GM19452 (cell line): Measurements from ENCODE around the gene POLDIP2.

Experiments
- ATAC-seq: cut with Tn5 transposase; IDR thresholded peaks from one replicate; pipeline ENCODE4 v1.9.1; 2021; ENCODE audit not compliant: unreplicated experiment

The POLDIP2 gene

DNA sequence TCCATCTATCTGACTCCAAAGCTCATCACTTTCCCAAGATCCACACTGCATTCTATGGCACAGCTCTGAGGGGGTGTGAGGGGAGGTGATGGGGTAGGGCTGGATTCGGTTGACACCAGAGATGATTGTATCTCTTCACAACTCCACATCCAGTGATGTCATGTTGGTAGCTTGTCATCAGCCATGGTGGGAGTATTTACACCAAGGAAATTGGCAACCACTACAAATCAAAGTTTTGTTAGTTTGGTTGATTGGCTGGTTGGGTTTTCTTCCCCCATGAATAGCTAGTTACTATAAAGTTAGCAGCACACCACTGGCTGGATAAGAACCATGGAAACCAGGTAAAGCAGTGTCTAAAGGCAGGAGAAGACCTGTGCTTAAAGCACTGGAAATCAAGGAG, 33.7 kb upstream of the POLDIP2 start:
- no peak for ATAC-seq

DNA sequence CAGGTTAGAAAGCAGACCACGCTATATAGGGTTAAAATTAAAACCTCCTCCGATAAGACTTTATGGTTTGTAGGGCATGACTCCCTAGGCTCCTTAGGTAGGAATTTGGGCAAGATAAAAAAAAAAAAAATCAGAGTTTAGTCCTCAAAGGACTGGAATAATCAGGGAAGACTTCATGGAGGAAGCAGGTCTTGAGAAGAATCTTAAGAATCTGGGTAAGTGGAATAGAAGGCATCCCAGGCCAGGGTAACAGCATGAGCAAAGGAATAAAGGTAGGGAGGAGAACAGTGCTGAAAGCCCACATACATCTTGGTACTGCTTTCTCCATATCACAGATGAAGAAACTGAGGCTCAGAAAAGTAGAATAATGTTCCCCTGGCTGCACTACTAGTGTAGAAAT, 33.2 kb upstream of the POLDIP2 start:
- no peak for ATAC-seq

DNA sequence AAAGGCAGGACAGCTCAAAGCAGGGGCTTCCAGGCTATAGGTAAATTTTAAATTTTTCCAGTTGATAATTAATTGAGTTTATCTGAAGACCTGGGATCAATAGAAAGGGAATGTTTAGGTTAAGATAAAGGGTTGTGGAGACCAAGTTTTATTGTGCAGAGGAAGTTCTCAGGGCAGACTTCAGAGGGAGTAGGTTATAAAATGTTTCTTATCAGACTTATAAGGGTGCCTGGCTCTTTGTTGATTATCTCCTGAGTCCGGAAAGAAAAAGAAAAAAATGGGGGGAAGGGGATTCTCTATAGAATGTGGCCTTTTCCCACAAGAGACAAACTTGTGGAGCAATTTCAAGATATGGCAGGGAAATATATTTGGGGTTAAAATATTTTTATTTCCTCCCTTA, 32.8 kb upstream of the POLDIP2 start:
- no peak for ATAC-seq

DNA sequence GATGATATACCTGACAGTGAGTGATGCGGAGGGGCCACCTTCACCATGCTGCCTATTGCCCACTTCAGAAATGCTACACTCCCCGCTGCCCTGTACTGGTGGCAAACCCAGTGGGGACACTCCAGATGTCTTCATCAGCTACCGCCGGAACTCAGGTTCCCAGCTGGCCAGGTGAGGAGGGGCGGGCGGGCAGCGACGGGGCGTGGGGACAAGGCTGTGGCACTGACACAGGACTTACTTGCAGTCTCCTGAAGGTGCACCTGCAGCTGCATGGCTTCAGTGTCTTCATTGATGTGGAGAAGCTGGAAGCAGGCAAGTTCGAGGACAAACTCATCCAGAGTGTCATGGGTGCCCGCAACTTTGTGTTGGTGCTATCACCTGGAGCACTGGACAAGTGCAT, 30.8 kb upstream of the POLDIP2 start:
- no peak for ATAC-seq

DNA sequence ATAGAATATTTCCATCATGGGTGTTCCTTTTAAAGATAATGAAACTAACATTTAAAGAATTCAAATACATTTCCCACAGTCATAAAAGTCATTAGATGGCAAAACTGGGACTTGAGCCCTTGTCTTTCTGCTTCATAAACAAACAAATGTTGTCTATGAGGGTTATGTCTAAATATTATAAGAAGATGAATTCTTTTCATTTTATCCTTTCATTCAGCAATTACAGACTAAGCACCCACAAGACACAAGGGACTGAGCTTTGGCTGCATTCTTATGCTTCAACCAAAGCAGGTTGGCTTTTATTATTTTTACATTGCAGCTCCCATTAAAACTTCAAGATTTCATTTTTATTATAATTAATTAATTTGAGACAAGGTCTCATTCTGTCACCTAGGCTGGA, 29.1 kb upstream of the POLDIP2 start:
- ATAC-seq, result no peak

DNA sequence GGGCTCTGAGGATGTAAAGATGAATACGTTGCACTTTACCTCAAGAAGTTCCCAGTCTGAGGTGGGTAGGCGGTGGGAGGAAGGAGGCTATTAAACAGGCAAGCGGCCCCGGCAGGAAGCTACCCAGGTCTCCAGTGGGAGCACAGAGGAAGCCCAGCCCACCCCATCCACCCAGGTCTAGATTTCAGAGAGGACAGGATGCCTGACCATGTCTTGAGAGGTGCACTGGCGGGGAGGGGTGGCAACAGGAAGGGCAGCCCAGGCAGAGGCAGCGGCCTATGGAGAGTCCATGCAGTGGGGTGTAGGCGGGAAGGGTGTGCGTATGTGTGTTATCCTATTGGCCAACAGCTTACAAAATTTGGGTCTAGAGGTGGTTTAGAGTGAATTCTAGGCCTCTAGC, 28.1 kb upstream of the POLDIP2 start:
- ATAC-seq, result no peak

- ATAC-seq, result no peak
Measured at GRCh38 chr17:28385037-28385400, 27.7 kb upstream of the POLDIP2 start.

DNA sequence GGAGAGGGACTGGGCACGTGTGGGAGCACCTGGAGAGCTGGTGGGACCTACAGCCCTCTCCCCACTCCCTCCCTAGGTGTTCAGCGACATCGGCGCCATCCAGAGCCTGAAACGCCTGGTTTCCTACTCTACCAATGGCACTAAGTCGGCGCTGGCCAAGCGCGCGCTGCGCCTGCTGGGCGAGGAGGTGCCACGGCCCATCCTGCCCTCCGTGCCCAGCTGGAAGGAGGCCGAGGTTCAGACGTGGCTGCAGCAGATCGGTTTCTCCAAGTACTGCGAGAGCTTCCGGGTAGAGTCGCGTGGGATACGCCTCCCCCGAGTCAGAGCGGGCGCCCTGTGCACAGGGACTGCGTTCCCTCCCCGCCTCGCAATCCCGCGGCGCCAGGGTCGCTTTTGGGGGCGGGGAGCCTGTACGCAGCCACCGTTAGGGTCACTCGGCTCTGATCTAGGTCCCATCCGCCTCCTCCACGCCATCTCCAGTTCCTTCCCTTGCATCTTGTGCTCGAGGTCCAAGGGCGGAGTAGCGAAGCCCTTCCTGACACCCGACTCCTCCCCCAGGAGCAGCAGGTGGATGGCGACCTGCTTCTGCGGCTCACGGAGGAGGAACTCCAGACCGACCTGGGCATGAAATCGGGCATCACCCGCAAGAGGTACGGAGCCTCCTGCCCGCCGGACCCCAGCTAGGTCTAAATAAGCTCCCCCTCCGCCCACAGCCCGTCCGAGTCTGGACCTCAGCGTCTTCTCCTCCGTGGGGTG, 27.1 kb upstream of the POLDIP2 start:
- ATAC-seq, result no peak

DNA sequence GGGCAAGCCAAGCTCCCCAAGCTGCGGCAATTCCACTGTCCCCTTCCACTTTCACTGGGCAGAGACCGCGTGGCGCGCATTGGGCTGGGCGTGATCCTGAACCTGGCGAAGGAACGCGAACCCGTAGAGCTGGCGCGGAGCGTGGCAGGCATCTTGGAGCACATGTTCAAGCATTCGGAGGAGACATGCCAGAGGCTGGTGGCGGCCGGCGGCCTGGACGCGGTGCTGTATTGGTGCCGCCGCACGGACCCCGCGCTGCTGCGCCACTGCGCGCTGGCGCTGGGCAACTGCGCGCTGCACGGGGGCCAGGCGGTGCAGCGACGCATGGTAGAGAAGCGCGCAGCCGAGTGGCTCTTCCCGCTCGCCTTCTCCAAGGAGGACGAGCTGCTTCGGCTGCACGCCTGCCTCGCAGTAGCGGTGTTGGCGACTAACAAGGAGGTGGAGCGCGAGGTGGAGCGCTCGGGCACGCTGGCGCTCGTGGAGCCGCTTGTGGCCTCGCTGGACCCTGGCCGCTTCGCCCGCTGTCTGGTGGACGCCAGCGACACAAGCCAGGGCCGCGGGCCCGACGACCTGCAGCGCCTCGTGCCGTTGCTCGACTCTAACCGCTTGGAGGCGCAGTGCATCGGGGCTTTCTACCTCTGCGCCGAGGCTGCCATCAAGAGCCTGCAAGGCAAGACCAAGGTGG, 24.0 kb upstream of the POLDIP2 start:
- no peak for ATAC-seq

DNA sequence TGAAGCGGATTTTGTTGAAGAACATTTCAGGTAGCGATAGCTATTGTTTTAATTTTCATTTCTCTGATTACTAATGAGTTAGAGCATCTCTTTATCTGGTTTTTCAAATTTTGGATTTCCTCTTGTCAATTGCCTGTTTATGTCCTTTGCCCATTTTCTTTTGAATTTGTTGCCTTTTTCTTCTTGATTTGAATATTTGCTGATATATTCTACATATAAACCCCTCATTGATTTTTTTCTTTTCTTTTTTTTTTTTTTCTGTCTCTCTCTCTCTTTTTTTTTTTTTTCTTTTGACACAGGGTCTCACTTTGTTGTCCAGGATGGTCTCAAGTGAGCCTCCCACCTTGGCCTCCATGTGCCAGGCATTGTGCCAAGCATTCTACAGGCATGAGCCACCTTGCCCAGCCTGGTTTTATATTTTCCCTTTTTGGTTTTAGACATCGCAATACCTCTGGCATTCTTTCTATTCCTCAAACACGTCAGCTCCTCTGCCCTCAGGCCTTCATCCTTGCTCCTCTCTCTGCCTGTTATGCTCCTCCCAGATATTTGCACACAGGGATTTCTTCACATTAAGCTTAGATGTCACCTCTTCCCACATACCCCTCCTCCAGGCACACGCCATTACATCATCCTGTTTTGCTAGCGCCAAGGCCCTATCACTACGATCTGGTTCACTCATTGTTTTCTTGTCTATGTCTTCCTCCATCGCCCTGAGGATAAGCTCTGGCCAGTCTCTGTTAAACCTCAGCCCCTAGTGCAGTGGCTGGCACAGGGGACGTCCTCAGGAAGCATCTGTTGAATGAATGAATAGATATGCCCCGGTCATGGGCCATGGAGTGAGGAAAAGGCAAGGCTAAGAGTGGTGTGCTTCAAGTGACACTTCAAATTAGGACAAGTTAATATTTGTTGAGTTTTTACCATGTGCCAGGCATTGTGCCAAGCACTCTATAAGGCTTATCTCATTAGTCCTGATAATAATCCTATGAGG, 22.8 kb upstream of the POLDIP2 start:
- no peak for ATAC-seq

- no peak for ATAC-seq
Measured at GRCh38 chr17:28372945-28373274, 15.6 kb upstream of the POLDIP2 start.

GRCh38 chr17:28372203-28372944, 15.0 kb upstream of the POLDIP2 start:
- no peak for ATAC-seq

DNA sequence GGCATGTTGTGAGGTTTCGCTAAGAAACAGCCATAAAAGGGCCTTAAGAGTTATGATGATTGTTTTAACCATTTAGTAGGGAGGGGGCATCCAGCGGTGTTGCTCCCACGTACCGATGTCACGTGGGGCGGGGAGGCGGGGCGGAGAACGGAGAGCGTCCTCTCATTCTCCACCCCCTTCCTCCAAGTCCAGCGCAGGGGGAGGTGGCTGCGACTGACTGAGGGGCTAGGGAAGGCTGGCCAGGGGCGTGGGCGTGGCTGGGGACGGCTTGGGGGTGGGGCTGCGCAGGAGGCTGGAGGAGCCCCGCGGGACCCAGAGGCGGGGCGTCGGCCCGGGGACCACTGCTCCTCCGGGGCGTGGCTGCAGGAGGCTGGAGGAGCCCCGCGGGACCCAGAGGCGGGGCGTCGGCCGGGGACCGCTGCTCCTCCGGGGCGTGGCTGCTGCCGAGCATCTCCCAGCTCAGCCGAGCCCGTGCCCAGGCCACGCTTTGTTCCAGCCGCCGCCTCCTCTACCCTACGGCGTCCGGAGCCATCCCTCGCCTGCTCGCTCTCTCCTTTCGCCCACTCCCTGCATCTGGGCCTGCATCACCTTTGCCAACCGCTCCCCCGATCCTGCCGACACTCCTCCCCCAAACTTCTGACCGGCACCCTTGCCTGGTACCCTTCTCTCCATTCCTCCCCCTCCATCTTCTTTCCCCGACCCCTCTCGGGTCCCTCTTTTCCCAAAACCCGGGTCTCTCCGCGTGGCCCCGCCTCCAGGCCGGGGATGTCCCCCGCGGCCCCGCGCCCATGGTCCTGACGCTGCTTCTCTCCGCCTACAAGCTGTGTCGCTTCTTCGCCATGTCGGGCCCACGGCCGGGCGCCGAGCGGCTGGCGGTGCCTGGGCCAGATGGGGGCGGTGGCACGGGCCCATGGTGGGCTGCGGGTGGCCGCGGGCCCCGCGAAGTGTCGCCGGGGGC, 14.2 kb upstream of the POLDIP2 start, which contains the start of gene SARM1:
Gene SARM1 (plus strand): TSS at position 450 of the 958 bp plus-strand sequence. CDS start 339 bp downstream, at position 789.
- ATAC-seq, result no peak

- ATAC-seq, result no peak
Measured at GRCh38 chr17:28370744-28371103, 13.4 kb upstream of the POLDIP2 start.

- no peak for ATAC-seq
Measured at GRCh38 chr17:28370035-28370743, 12.9 kb upstream of the POLDIP2 start, which contains the start of gene VTN. Gene VTN, minus strand, starts transcription at chr17:28370307. Its CDS starts 104 bp downstream, at chr17:28370203.

GRCh38 chr17:28369684-28370034, 12.3 kb upstream of the POLDIP2 start:
- ATAC-seq, result no peak

DNA sequence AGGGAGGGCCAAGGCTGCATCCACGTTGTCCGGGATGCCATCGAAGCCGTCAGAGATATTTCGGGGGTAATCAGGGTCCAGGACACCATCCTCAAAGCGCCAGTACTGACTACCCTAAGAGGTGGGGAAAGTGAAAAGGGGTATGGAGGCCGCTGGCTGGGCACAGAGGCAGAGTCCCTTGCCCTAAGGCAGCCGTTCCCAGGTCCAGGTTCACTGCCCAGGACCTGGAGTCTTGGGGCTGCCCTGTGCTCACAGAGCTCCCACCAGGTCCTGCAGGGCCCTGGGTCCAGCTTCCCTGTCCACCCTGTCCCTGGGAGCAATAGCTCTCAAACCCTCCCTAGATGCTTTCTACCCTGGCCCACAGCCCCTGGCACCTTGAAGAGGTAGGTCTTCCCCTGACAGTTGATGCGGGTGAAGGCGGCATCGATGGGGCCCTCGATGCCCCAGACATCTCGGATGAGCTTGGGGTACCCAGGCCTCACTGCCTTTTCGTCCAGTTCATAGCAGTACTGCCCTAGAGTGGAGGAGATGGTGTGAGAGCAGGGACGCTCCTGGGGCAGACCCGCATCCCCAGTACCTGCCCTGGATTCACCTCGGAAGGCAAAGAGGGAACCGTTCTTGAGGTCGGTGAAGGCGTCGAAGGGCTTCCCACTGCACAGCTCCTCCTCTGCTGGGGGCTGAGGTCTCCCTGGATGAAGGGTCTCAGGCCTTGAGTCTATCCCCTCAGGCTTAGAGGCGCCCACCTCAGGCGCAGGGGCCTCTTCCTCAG, 11.8 kb upstream of the POLDIP2 start:
- ATAC-seq, result no peak

DNA sequence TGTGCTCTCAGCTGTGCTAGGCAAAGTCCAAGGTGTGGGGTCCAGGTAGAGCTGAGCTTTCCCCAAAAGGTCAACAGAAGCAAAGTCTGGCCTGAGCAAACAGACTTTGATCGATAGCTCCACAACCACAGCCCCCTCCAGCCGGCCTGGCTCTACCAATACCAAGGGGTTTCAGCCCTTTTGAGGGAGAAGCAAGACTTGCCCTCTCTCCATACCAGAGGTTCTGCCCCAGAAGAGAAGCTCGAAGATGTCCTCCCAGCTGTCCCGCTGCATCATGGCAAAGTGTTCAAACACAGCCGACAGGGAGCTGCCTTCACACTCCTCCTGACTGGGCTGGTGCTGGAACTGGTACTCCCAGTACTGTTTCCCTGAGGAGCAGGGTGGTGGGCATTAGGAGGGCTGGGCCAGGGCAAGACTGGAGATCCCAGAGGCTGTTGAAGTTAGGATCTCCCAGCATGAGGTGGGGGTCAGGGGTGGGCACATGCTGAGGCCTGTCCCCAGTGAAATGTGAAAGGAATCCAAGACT, 11.0 kb upstream of the POLDIP2 start:
- no peak for ATAC-seq
